GM12878 (cell line): ENCODE results near the gene GPSM1. TPM values are rescaled to one million over a fixed set of nuclear protein-coding genes. Genes with fewer than 3 reads are reported as not detected.

ENCODE experiments used
- ATAC-seq: fragments of 200-7000 bp; cut with Tn5 transposase; 3 replicates; pipeline ENCODE4 v1.9.1; 2020; ENCODE audit warnings: mild to moderate bottlenecking, moderate library complexity
- BruUV-seq: library from RNA; stranded (reverse); fragments of 400-500 nt; replicated peaks from 2 replicates; lab custom pipeline; 2021; lab: Mats Ljungman, UMichigan
- CTCF ChIA-PET: fragments of 300-600 bp; sonication (Branson Sonifier 250); formaldehyde crosslinking; extraction: SDS; loops from one replicate; lab custom pipeline; 2021; ENCODE audit warnings: inconsistent platforms; lab: Yijun Ruan, JAX
- POLR2A ChIA-PET: fragments of 350-600 bp; formaldehyde crosslinking; extraction: SDS; loops from one replicate; lab custom pipeline; 2021; ENCODE audit warnings: inconsistent platforms; lab: Charles Lee
- RAD21 ChIA-PET: fragments of 300-600 bp; sonication (Branson Sonifier 250); formaldehyde crosslinking; loops from one replicate; lab custom pipeline; 2023; ENCODE audit warnings: antibody characterized with exemption; ENCODE audit not compliant: unreplicated experiment; lab: Charles Lee
- SMC1A ChIA-PET: fragments of 300-600 bp; sonication (Branson Sonifier 250); formaldehyde crosslinking; loops from one replicate; lab custom pipeline; 2023; ENCODE audit not compliant: unreplicated experiment, uncharacterized antibody; lab: Charles Lee
- DNase-seq: peaks from one replicate; pipeline ENCODE4 v3.0.0-alpha.2; 2011; ENCODE audit warnings: low read depth, low spot score
- FAIRE-seq: peaks from 3 replicates; lab custom pipeline; 2011; peaks lifted over from hg19 to GRCh38; lab: Jason Lieb, UNC
- H2AFZ ChIP-seq: 2 replicates; pipeline ENCODE4 v1.6.0; 2011; ENCODE audit warnings: low read depth, low read length, control low read depth; ENCODE audit not compliant: control insufficient read depth
- H3K27ac ChIP-seq: 2 replicates; pipeline ENCODE4 v1.5.1; 2011; ENCODE audit warnings: control low read depth; ENCODE audit not compliant: control insufficient read depth, insufficient read depth
- H3K27me3 ChIP-seq, 2 experiments: replicated peaks in 1 of 2; 2 replicates each; pipeline versions ENCODE4 v1.6.0 to v1.6.1; 2011; ENCODE audit warnings: low read length in 1 of 2; ENCODE audit not compliant: control insufficient read depth in 2 of 2, insufficient read depth in 2 of 2
- H3K36me3 ChIP-seq, 2 experiments: 2 replicates each; pipeline ENCODE4 v1.5.1; 2011; ENCODE audit warnings: low read length in 1 of 2; ENCODE audit not compliant: control insufficient read depth in 2 of 2, insufficient read depth in 2 of 2
- H3K4me1 ChIP-seq: 2 replicates; pipeline ENCODE4 v1.6.1; 2011; ENCODE audit warnings: mild to moderate bottlenecking, low read length, moderate library complexity, mixed read lengths; ENCODE audit not compliant: control insufficient read depth, insufficient read depth
- H3K4me2 ChIP-seq: 2 replicates; pipeline ENCODE4 v1.6.0; 2011; ENCODE audit warnings: control low read depth; ENCODE audit not compliant: control insufficient read depth, insufficient read depth
- H3K4me3 ChIP-seq: fragments of 200-600 bp; sonication (generic); 2 replicates; pipeline ENCODE4 v1.5.1; 2016
- H3K79me2 ChIP-seq: 2 replicates; pipeline ENCODE4 v1.6.0; 2011; ENCODE audit warnings: low read length; ENCODE audit not compliant: control insufficient read depth, insufficient read depth
- H3K9ac ChIP-seq: 2 replicates; pipeline ENCODE4 v1.8.0; 2011; ENCODE audit warnings: low read length, control low read depth, mixed read lengths; ENCODE audit not compliant: control insufficient read depth, insufficient read depth
- H3K9me3 ChIP-seq: replicated peaks from 3 replicates; pipeline ENCODE4 v1.5.1; 2011; ENCODE audit warnings: mild to moderate bottlenecking, low read length; ENCODE audit not compliant: control insufficient read depth, insufficient read depth
- H4K20me1 ChIP-seq: 2 replicates; pipeline ENCODE4 v1.6.0; 2011; ENCODE audit not compliant: control insufficient read depth, insufficient read depth
- CBX3 ChIP-seq: fragments of 200-600 bp; sonication (generic); IDR thresholded peaks from 2 replicates; pipeline ENCODE4 v1.6.1; 2016; ENCODE audit warnings: low read depth, borderline replicate concordance
- CREB1 ChIP-seq: IDR thresholded peaks from 2 replicates; pipeline ENCODE4 v1.6.1; 2012; ENCODE audit warnings: low read depth, mild to moderate bottlenecking, inconsistent platforms
- DPF2 ChIP-seq: fragments of 450-650 bp; IDR thresholded peaks from 2 replicates; pipeline ENCODE4 v1.6.1; 2017; ENCODE audit warnings: mild to moderate bottlenecking
- ETV6 ChIP-seq, 2 experiments: fragments of 450-650 bp in 1 of 2; IDR thresholded peaks in 1 of 2; conservative IDR thresholded peaks in 1 of 2; 2 replicates each; pipeline ENCODE4 v1.6.1; 2014; ENCODE audit warnings: antibody characterized with exemption in 1 of 2, borderline replicate concordance in 1 of 2, low read depth in 1 of 2, mild to moderate bottlenecking in 1 of 2, moderate library complexity in 1 of 2
- HCFC1 ChIP-seq: fragments of 150-350 bp; IDR thresholded peaks from 2 replicates; pipeline ENCODE4 v1.6.1; 2014; ENCODE audit warnings: low read length
- HDGF ChIP-seq: fragments of 450-650 bp; IDR thresholded peaks from 2 replicates; pipeline ENCODE4 v1.6.1; 2016; ENCODE audit warnings: antibody characterized with exemption
- KLF5 ChIP-seq: fragments of 450-650 bp; IDR thresholded peaks from 2 replicates; pipeline ENCODE4 v1.6.1; 2014; ENCODE audit warnings: mild to moderate bottlenecking; ENCODE audit not compliant: partially characterized antibody
- NFIC ChIP-seq: IDR thresholded peaks from 2 replicates; pipeline ENCODE4 v1.6.1; 2012; ENCODE audit warnings: low read depth, mild to moderate bottlenecking, inconsistent platforms, low read length, moderate library complexity
- PBX3 ChIP-seq: IDR thresholded peaks from 2 replicates; pipeline ENCODE4 v1.6.1; 2011; ENCODE audit warnings: mild to moderate bottlenecking, low read depth, low read length, moderate library complexity; ENCODE audit not compliant: insufficient replicate concordance
- RAD21 ChIP-seq: IDR thresholded peaks from 2 replicates; pipeline ENCODE4 v1.6.1; 2011; ENCODE audit warnings: mild to moderate bottlenecking, low read depth, low read length, moderate library complexity; ENCODE audit not compliant: insufficient read depth
- SMARCA5 ChIP-seq: fragments of 450-650 bp; IDR thresholded peaks from 2 replicates; pipeline ENCODE4 v1.6.1; 2017; ENCODE audit warnings: mild to moderate bottlenecking
- SUPT20H ChIP-seq: IDR thresholded peaks from 2 replicates; pipeline ENCODE4 v1.6.1; 2011; ENCODE audit warnings: low read depth, mild to moderate bottlenecking, low read length, moderate library complexity, borderline replicate concordance; ENCODE audit not compliant: control insufficient read depth
- ZBED1 ChIP-seq: IDR thresholded peaks from 2 replicates; pipeline ENCODE4 v1.6.1; 2016; ENCODE audit warnings: borderline replicate concordance
- WGBS: methylation state at CpG from one replicate; pipeline ENCODE4 v1.1.6; 2016; ENCODE audit warnings: low lambda C conversion rate; ENCODE audit not compliant: insufficient replicate concordance, insufficient coverage; ENCODE audit errors: missing lambda C conversion rate; 5-methylcytosine and 5-hydroxymethylcytosine counted together
- in situ Hi-C: fragments of 300-500 bp; cut with MboI; formaldehyde crosslinking; loops from 9 replicates; pipeline ENCODE4 v1.14.3; 2018; ENCODE audit warnings: mixed read lengths
- intact Hi-C: fragments of 100-400 bp; cut with micrococcal nuclease; formaldehyde crosslinking; loops from one replicate; pipeline ENCODE4 v1.14.2; 2022; ENCODE audit not compliant: unreplicated experiment
- polyA plus RNA-seq, 11 experiments: library from polyadenylated mRNA; depleted of rRNA in 4 of 11; unstranded in 6 of 11; stranded (reverse) in 5 of 11; fragments of >200 nt; fragmentation: Nextera tagmentation in 4 of 11; fragmentation: Illumina TruSeq in 1 of 11; extraction: Ambion mirVana in 4 of 11; extraction: Trizol in 1 of 11; gene quantifications; 1 replicate in 1 of 11; 2 replicates in 10 of 11; pipeline versions ENCODE4 v1.2.1 to v1.2.3, GENCODE V29; 2011 to 2016; ENCODE audit warnings: inconsistent platforms in 2 of 11, missing spikeins in 2 of 11, low read depth in 1 of 11
- total RNA-seq, 4 experiments: library from RNA; depleted of rRNA in 3 of 4; stranded (reverse); fragments of >200 nt in 3 of 4; fragmentation: Illumina TruSeq in 1 of 4; extraction: Trizol in 1 of 4; gene quantifications; 2 replicates each; pipeline versions ENCODE4 v1.2.1 to v1.2.3, GENCODE V29; 2013 to 2021
- TF ChIP-seq, protein P1 (sequence below): fragments of 450-650 bp; formaldehyde crosslinking; IDR thresholded peaks from 2 replicates; pipeline ENCODE4 v1.4.0; 2020; ENCODE audit warnings: mild to moderate bottlenecking, moderate library complexity

The GPSM1 gene
- total and polyA plus RNA-seq, 10 of the 15 experiments (the other 5 are each of a cell fraction or from before 2014, with no cell fraction given) = 0.04 to 0.10 (median 0.10) TPM; not detected in 7

DNA sequence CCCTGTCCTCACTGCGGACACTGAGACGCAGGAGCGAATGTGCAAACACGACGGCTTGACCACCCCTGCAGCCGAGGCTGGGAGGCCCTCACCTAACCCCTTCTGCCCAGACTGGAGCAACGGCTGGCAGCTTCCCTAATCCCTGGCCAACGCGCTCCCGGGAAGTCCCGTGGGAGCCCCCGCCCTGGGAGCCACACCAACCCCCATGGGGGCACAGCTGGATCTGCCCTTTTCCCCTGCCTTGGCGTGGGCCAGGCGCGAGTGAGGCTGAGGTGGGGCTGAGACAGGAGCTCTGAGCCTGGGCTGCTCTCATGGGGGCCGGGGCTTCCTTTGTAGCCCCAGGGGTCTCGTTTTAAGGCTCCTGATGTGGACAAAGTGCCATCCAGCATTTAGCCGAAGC, 40.9 kb downstream of the GPSM1 start:
- ATAC-seq (no peak), FAIRE-seq (no peak), DNase-seq (no peak)
- no peaks in the 10 kb centered on the region for H3K79me2 ChIP-seq
- no peak overlapping the region for H3K9ac ChIP-seq
- ChIA-PET RAD21 (no interaction called here), CTCF (no interaction called here), SMC1A (no interaction called here), POLR2A (no interaction called here)
- H2AFZ ChIP-seq = no peak overlapping the region
- WGBS = 48% methylated on average over 18 of the region's 18 CpGs
- H3K36me3 ChIP-seq = peaks cover 0 to 1% of the 10 kb centered on the region in 2 experiments; a peak in 2 of 4 replicates
- in situ Hi-C loops = no loop called here
- TF ChIP-seq NFIC (no peak), HCFC1 (no peak), KLF5 (no peak), DPF2 (no peak), SUPT20H (no peak), CBX3 (no peak), RAD21 (no peak), ETV6 (conservative IDR thresholded peaks at IDR 0.05 in 1 of 2, IDR thresholded peaks at IDR 0.05 in 1 of 2; ENCODE audit: borderline replicate concordance in 1 of 2, low read depth in 1 of 2) (no peak), CREB1 (no peak), SMARCA5 (no peak), HDGF (no peak), ZBED1 (no peak), PBX3 (no peak)
- TF ChIP-seq, protein P1, sequence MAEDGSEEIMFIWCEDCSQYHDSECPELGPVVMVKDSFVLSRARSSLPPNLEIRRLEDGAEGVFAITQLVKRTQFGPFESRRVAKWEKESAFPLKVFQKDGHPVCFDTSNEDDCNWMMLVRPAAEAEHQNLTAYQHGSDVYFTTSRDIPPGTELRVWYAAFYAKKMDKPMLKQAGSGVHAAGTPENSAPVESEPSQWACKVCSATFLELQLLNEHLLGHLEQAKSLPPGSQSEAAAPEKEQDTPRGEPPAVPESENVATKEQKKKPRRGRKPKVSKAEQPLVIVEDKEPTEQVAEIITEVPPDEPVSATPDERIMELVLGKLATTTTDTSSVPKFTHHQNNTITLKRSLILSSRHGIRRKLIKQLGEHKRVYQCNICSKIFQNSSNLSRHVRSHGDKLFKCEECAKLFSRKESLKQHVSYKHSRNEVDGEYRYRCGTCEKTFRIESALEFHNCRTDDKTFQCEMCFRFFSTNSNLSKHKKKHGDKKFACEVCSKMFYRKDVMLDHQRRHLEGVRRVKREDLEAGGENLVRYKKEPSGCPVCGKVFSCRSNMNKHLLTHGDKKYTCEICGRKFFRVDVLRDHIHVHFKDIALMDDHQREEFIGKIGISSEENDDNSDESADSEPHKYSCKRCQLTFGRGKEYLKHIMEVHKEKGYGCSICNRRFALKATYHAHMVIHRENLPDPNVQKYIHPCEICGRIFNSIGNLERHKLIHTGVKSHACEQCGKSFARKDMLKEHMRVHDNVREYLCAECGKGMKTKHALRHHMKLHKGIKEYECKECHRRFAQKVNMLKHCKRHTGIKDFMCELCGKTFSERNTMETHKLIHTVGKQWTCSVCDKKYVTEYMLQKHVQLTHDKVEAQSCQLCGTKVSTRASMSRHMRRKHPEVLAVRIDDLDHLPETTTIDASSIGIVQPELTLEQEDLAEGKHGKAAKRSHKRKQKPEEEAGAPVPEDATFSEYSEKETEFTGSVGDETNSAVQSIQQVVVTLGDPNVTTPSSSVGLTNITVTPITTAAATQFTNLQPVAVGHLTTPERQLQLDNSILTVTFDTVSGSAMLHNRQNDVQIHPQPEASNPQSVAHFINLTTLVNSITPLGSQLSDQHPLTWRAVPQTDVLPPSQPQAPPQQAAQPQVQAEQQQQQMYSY (CRISPR knock-in tag) = no peak
- no peak overlapping the region for H3K4me2 ChIP-seq
- no peak overlapping the region for H3K27ac ChIP-seq
- H3K4me3 ChIP-seq = no peak overlapping the region
- intact Hi-C loops = no loop called here
- H3K9me3 ChIP-seq = no peaks in the 10 kb centered on the region; the same call in 2 of the 3 replicates
- peaks cover 9% of the 10 kb centered on the region for H3K4me1 ChIP-seq
- H3K27me3 ChIP-seq = no peaks in the 10 kb centered on the region
- no TSS peak for BruUV-seq
- no peaks in the 10 kb centered on the region for H4K20me1 ChIP-seq
